ENCODE measurements around the gene OTUD7B.

GRCh38 chr1:149936992-149937705 is 73.4 kb downstream of the OTUD7B start:
- TF ChIP-seq CTCF (IDR thresholded peaks at IDR 0.05) (no peak), POLR2A (IDR thresholded peaks at IDR 0.05) (no peak)

All from testis (tissue), 2 donors.